D341Med (cell line): ENCODE data around the gene TP53TG5.

Source experiments
- DNase-seq: peaks from one replicate; pipeline ENCODE4 v3.0.0; 2012; ENCODE audit warnings: low spot score

The TP53TG5 gene

DNA sequence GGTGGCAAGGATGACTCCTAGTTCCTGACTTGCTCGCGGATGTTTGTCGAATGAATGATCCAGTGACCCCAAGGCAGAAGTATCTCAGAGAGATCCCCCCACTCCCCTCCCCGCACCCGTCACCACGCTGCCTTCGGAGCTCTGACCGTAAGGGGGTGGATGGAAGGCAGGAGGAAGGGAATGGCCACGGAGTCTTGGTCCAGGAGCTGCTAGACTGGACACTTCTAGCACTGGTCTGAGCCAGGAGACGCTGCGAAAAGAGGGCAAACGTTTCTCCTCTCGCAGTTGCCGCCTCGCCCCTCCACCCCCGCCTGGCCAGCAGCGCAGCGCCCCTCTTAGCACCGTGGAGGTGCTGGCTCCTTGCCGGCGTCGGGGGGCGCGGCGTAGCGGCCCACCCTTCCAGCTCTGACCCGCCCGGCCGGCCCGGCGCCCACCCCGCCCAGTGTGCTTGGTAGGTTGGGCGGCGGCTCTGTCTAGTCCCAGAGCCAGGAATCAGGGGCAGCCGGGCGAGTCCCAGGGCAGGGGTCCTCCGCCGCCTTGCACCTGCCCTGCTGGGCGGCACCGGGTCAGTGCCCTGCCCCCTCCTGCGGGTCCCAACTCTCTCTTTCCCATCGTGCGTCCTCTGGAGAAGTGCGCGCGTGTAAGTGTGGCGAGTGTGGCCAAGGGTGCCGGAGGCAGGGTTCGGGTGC is 27.6 kb upstream of the TP53TG5 start:
- peak; percentile 57 for DNase-seq

DNA sequence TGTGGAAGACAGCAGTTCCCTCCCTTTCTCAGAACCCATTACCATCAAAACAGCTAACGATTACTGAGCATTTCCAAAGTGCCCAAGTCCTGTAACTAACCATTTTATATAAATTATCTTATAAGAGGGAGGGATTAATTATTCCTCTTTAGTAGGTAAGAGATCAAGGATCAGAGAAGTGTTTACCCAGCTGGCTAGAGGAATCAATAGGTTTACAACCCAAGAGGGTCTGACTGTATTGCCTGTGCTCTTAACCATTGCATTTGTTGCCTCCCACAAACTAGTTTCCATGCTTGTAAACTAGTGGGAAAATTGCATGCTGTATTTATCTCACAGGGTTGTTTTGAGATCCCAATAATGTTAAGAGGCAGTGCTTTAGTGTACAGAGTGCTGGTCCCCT is 26.3 kb upstream of the TP53TG5 start:
- DNase-seq: no peak

DNA sequence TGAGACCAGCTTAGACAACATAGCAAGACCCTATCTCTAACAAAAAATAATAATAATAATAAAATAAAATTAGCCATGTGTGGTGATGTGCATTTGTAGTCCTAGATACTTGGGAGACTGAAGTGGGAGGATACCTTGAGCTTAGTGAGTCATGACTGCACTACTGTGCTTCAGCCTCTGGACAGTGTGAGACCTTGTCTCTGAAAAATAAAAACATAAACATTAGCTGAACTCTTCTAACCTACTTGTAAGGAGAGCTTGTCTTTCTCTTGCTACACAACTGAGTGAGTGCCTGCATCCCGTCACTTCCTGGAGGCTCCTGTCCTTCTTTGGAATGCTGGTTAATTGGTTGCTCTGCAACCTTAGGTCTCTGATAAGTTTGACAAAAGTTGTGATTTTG is 24.8 kb upstream of the TP53TG5 start:
- DNase-seq: no peak

DNA sequence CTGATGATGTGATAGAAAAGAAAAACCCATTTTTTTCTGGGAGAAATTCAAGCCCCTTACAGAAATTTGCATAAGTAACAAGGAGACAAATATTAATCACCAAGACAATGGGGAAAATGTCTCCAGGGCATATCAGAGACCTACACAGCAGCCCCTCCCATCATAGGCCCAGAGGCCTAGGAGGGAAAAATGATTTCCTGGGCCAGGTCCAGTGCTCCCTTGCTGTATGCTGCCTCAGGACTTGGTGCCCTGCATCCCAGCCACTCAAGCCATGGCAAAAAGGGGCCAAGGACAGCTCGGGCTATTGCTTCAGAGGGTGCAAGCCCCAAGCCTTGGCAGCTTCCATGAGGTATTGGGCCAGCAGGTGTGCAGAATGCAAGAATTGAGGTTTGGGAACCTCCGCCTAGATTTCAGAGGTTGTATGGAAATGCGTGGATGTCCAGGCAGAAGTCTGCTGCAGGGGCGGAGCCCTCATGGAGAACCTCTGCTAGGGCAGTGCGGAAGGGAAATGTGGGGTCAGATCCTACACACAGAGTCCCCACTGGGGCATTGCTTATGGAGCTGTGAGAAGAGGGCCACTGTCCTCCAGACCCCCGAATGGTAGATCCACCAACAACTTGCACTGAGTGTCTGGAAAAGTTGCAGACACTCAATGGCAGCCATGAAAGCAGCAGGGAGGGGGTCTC is 22.4 kb upstream of the TP53TG5 start:
- no peak for DNase-seq

DNA sequence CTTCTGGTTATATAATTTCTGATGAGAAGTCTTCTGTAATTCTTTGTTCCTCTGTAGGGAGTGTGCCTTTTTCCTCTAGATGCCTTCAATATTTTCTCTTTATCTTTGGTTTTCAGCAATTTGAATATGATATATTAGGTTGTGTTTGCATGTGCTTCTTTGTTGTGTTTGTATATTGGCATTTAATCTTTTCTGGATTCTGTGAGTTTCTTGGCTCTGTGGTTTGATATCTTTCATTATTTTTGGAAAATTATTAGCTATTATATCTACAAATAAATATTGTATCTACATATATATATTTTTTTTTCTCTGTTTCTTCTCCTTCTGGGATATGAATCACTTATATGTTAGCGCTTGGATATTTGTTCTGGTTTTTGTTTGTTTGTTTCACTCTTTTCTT is 20.9 kb upstream of the TP53TG5 start:
- DNase-seq: no peak

DNA sequence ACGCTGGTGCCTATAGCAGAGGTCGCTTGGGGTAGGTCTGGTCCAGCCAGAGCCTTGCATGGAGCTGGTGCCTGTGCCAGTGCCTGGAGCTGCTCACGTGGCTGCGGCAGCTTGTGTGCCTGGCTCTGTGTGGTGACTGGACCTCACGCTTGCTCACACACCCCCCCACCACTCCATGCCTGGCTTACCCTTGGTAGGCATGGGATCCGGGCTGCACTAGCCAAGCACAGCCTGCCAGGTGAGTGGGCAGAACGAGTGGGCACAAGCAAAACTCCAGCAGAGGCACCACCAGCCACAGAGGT is 16.9 kb upstream of the TP53TG5 start:
- DNase-seq: no peak

DNA sequence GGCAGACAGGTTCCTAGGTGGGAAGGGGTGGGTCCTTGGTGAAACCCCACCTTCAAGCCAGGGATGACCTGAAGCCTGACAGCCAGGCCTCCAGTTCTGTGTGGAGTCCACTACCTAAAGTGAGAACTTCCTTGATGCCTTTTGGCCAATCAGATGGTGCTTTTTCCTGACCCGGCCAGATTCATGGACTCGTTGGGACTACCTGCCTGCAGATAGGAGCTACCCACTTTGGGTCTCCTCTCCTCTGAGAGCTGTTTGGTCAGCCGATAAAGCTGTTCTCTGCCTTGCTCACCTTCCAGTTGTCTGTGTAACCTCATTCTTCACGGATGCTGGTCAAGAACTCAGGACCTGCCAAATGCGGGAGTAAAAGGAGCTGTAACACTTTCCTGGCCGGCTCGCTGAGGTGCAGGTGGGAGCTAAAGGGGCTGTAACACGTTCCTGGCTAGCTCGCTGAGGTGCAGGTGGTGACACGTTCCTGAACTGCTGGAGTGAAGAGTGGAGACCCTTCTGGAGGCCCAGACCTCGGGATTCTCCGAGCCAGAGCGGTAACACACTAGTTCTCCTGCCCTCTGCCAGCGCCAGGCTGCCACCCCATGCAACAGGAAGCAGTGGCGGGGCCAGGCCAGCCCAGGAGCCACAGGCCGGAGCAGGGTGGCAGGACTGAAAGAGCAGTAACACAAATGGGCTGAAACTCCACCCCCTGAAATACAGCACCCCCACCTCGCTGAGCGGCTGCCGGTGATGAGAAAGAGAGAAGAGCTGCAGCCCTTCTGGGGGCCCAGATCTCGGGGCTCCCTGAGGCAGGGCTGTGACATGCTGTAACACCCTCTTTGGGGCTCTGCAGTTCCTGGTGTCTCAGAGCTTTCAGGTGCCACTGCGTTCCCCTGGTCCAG is 16.3 kb upstream of the TP53TG5 start:
- no peak for DNase-seq

DNA sequence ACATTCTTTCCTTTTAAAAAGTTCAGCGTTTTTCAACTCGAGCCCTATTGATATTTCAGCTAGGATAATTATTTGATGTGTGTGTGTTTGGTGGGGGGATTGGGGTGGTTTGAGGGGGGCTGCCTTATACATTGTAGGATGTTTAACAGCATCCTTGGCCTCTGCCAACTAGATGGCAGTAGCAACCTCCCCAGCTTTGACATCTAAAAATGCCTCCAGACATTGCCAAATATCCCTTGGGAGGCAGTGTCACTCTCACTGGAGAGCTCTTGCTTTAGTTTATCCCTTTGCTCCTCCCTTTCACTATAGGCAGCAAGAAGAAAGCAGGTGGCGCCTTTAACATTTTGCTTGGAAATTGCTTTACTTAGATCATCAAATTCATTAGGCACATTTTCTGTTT is 14.6 kb upstream of the TP53TG5 start:
- peak; percentile 68 for DNase-seq

DNA sequence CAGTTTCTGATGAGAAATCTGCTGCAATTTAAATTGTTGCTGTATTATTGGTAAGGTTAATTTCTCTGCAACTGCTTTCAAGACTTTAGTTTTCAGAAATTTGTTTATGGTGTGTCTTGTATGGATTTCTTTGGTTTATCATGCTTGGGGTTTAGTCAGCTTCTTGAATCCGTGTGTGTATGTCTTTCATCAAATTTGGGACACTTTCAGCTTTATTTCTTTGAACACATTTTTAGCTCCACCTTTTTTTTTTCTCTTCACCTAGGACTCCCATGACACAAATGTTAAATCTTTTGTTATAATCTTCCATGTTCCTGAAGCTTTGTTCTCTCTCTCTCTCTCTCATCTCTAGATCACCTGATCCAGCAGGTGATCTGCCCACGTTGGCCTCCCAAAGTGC is 13.4 kb upstream of the TP53TG5 start:
- no peak for DNase-seq

DNA sequence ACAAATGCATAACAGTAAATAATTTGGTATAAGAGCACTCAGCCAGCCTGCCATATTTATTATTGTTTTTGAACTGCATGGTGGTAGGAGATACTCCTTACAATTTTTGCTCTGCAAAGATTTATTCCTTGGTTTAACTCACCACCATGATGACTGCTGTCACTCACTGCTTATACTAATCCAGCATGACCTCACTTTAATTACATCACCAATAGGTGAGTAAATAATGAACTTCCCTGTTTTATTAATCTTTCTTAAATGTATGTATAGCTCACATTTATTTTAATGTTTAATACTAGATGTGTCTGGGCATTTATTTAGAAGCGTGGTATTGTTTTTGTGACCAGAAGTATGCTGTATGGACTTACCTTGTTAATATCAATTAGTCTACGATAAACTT is 12.8 kb upstream of the TP53TG5 start:
- no peak for DNase-seq

DNA sequence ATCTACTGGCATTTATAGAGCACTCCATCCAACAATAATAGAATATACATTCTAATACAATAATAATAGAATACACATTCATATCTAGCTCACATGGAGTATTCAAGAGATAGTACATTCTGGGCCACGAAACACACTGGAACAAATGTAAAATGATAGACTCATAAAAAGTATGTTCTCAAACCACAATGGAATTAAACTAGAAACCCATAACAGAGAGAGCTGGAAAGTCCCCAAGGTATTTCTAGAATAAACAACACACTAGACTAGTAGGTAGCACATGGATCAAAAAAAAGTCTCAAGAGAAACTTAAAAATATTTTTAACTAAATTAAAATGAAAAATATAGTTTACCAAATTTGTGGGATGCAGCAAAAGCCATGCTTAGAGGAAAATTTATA is 9.1 kb upstream of the TP53TG5 start:
- DNase-seq: no peak

DNA sequence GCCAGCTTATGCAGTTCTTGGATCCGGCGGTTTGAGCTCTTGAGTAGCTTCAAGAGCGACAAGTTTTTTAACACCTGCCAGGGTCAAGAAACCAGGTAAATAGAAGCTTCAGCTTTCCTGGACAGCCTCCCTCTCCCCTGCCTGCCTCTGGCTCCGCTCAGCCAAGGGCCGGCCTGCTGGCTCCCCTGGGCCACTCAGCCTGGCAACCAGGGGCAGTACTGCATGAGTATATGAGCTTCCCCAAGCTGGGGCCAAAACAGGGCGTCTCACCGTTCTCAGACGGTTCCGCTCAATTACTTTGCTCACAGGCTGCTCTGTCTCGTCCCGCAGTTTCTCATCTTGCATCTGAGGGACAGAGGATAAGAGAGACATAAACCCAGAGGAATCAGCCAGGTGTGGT is 856 bp downstream of the TP53TG5 start:
- no peak for DNase-seq

DNA sequence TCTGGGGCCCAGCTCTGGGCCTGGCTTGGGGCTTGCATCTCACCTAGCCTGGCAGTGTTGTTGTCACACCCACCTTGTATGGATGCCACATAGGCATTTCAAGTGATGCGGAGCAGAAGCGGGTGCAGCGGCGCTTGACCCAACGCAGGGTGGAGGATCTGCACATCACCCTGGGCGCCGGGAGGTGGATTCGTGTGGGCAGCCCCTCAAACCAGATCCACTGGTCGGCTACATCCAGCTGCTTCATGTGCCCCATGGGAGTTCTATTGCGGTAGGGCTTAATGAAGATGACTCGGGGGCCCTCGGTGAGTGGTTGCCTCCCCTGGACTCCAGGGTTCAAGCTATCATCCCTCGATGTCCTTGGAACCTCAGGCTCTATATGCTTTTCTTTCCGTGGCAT is 3.2 kb downstream of the TP53TG5 start:
- DNase-seq: no peak

DNA sequence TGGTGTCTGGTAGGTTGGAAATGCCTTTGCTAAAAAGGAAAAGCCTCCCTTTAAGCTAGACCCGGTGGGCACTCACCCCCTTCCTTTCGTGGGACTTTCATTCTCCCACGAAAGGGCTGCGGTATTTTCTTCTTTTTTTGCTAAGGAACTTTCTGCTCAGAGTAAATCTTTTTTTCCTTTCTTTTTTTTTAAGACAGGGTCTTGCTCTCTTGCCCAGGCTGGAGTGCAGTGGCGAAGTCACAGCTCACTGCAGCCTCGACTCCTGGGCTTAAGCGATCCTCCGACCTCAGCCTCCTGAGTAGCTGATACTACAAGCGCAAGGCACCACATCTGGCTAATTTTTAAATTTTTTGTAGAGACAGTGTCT is 4.0 kb downstream of the TP53TG5 start:
- DNase-seq: no peak

DNA sequence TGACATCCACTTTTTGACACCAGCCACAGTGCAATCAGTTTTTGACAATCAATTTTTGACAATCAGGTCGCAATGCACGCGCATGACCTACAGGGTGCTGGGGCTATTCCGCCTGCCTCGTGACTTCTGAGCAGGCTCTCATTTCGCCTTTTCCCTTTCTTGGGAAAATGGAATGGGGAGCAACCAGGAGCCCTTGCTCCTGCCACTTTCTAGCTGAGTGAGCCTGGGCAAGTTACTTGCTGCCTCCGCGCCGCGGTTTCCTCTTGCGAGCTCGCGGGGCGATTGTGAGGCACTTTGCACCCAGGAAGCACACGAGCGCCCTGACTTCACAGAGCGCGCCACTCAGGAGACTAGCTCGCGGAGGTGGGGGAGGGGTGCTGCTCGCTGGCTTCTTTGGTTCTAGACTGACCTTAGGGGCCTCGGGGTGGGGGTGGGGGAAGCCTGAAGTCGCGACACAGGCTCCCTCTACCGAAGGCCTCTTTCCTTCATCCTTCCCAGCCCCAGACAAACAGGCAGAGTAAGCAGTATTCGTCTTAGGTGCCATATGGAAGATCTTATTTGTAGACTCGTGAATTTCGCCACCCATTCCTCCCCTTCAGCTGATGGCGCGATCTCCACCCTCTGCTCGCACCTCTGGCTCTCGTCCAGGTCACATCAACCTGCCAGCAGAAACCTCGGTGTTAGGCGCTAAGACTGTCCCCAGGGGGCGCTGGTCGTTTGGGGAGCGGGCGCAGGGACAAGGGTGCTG is 4.6 kb downstream of the TP53TG5 start:
- DNase-seq: peak; percentile 91

DNA sequence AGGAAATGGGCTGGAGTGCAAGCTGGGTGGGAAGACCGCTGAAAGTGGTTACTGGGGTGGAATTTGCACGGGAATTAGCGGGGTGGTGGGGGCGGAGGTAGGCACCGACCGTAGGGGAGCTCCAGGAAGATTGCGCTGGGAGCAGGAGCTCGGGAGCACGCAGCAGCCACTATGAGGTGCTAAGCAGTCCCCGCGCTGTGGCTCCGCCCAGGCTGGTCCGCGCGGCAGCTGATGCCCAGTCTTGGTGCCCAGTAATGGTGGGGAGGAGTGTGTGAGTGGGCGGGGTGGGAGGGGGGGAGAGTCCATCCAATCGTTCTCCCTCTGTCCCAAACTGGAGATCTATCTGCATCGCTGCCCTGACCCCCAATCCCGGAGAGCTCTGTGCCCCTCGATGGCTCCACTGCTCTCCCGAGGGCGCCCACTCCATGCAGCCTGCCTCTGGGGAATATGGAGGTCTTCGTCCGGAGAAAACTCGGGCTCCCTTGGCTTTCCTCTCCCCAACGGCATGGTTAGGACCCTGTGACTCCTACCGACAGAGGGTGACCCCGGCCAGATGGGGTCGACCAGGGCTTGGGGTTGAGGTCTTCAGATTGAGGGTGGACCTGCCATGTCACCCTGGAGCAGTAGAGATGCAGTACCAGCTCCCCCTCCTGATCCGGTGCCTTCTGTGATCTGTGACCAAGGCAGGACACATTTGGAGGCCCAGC is 5.3 kb downstream of the TP53TG5 start:
- DNase-seq: no peak

DNA sequence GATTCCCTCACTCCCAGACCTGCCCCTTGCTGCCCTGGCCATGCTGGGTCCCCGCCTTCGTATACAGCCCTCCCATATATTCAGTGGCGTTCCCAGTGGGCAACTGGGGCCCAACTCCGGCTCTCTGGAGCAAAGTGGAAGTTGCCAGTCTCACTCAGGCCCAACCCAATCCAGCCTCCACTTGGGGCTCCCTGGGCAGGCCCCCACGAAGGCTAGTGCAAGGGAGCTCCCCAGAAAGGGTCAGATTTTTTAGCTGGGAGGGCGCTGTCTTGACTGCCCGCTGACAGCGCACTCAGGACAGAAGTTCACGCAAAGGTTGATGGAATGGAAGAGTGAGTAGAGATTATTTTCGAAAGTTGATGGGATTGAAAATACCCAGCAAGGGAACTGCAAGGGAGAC is 5.9 kb downstream of the TP53TG5 start:
- DNase-seq: no peak

DNA sequence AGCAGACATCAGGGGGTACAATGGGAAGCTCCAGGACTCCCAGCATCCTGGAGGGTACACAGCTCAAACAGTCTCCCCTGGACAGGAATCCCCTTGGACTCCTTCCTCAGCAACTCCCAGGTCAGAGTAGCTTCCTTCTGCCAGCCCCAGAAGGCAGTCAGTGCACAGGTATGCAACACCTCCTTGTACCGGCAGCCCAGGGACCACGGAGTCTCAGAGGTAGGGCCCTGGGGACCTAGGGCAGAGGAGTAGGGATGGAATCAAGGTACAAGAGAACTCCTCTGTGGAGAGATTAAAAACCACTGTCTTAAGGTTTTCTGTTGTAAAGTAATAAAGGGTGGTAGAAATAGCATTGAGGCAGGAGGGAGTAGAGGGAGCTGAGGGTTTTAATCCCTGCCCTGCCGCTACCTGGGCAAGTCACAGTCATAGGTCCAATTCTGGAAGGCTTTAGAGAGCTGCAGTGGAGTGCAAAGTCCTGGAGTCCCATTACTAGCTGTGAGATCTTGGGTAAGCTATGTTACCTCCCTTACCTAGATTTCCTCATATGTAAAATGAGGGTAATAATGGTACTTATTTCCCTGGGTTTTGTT is 7.5 kb downstream of the TP53TG5 start:
- no peak for DNase-seq

DNA sequence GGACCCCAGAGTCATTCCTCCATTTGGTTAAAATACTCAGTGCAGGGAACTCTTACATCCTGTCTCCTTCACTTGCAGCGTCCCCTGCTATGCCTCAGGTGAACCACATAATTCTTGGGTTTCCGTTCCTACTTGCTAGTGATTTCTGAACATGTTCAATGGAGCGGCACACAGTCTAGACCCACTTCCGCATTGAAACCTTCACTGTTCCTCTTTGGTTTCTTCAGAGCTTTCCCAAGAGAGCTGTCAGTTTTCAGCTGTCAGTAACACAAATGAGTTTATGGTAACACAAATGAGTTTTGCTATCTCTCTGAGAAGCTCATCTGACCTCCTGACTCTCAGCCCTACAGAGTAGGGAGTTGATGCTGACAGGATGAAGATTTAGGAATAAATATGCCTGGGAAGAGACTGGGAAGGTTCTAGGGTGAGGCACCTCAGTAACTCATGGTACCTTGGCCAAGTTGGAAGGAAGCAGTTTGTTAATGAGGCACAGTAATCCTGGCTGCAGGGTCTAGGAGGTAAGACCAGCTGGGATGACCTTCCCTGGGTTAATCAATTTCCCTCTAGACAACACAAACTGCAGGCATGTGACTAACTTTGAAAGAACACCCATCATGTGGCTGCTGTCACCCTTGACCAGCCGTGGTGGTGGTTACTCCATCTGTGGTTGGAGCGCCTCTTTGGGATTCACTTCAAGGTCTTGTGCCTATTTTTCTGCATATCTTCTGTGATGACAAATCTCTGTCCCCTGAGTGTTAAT is 9.7 kb downstream of the TP53TG5 start:
- no peak for DNase-seq

DNA sequence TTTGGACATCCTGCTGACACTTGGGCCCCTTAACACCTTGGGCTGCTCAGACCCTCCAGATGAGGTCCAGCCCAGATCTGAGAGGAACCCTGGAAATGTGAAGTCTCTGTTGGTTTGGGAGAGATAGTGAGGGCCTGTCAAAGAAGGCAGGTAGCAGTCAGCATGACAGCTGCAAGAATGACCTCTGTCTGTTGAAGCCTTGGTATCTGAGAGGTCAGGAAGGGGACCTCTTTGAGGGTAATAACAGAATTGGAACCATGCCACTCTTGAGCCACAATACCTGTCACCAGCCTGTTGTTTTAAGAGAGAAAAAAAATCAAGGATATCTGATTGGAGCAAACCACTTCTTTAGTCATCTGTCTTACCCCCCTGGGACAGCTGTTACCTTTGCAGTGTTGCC is 11.0 kb downstream of the TP53TG5 start:
- DNase-seq: no peak

DNA sequence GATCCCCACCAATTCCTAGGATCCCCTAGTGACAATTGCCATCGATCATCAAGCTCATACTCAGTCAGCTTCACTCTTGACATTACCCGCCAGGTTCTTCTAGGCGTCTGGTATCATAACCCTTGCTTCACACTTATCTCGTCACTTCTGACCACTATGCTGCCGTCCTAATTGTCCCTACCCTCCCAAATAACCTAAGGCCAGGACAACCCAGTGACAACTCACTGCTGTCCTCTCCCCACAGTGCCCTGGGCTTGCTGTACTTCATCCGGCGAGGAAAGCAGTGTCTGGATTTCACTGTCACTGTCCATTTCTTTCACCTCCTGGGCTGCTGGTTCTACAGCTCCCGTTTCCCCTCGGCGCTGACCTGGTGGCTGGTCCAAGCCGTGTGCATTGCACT is 11.5 kb downstream of the TP53TG5 start:
- no peak for DNase-seq
